Measurements from ENCODE around the gene PRKAG2.

The PRKAG2 gene

DNA sequence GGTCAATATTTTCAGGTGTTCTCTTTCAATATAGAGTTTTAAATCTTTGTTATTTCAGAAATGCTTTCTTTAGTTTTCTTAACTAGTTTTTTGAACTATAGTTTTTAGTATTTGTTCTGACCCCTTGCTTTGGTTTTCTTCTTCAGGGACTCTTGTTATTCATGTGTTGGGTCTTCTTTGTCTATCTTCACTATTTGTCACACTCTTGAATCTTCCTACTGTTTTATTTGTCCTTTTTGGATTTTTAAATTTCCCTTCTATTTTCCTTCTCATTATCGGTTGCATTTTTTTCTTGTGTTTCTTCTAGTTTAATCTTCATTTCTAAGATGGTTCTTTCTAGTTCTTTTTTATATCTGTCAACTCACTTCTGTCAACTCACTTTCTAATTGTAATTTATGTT is 37.1 kb upstream of the PRKAG2 start:
- TF ChIP-seq, protein P1, sequence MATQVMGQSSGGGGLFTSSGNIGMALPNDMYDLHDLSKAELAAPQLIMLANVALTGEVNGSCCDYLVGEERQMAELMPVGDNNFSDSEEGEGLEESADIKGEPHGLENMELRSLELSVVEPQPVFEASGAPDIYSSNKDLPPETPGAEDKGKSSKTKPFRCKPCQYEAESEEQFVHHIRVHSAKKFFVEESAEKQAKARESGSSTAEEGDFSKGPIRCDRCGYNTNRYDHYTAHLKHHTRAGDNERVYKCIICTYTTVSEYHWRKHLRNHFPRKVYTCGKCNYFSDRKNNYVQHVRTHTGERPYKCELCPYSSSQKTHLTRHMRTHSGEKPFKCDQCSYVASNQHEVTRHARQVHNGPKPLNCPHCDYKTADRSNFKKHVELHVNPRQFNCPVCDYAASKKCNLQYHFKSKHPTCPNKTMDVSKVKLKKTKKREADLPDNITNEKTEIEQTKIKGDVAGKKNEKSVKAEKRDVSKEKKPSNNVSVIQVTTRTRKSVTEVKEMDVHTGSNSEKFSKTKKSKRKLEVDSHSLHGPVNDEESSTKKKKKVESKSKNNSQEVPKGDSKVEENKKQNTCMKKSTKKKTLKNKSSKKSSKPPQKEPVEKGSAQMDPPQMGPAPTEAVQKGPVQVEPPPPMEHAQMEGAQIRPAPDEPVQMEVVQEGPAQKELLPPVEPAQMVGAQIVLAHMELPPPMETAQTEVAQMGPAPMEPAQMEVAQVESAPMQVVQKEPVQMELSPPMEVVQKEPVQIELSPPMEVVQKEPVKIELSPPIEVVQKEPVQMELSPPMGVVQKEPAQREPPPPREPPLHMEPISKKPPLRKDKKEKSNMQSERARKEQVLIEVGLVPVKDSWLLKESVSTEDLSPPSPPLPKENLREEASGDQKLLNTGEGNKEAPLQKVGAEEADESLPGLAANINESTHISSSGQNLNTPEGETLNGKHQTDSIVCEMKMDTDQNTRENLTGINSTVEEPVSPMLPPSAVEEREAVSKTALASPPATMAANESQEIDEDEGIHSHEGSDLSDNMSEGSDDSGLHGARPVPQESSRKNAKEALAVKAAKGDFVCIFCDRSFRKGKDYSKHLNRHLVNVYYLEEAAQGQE (IDR thresholded peaks at IDR 0.05; ENCODE audit: low read depth): no peak
- TF ChIP-seq RAD21 (IDR thresholded peaks at IDR 0.05; ENCODE audit: low read depth): no peak
- no peak for TF ChIP-seq TCF12 (IDR thresholded peaks at IDR 0.05; ENCODE audit: low read depth)
- TF ChIP-seq ZBTB7A (IDR thresholded peaks at IDR 0.05; ENCODE audit: low read depth): no peak
- no peak for TF ChIP-seq EGR1 (IDR thresholded peaks at IDR 0.05)
- TF ChIP-seq, protein P2, sequence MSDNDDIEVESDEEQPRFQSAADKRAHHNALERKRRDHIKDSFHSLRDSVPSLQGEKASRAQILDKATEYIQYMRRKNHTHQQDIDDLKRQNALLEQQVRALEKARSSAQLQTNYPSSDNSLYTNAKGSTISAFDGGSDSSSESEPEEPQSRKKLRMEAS (IDR thresholded peaks at IDR 0.05): no peak
- no peak for TF ChIP-seq YY1 (IDR thresholded peaks at IDR 0.05; ENCODE audit: low read depth)
- no peak for TF ChIP-seq EP300 (IDR thresholded peaks at IDR 0.05; ENCODE audit: borderline replicate concordance)
- no peak for TF ChIP-seq CEBPB (IDR thresholded peaks at IDR 0.05)
- no peak for TF ChIP-seq NFIC (IDR thresholded peaks at IDR 0.05)
- TF ChIP-seq FOXM1 (IDR thresholded peaks at IDR 0.05; ENCODE audit: borderline replicate concordance, low read depth): no peak
- TF ChIP-seq TEAD4 (IDR thresholded peaks at IDR 0.05): no peak
- no peak for TF ChIP-seq TAF1 (IDR thresholded peaks at IDR 0.05; ENCODE audit: low read depth)
- TF ChIP-seq, protein P3, sequence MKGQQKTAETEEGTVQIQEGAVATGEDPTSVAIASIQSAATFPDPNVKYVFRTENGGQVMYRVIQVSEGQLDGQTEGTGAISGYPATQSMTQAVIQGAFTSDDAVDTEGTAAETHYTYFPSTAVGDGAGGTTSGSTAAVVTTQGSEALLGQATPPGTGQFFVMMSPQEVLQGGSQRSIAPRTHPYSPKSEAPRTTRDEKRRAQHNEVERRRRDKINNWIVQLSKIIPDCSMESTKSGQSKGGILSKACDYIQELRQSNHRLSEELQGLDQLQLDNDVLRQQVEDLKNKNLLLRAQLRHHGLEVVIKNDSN (IDR thresholded peaks at IDR 0.05): no peak

DNA sequence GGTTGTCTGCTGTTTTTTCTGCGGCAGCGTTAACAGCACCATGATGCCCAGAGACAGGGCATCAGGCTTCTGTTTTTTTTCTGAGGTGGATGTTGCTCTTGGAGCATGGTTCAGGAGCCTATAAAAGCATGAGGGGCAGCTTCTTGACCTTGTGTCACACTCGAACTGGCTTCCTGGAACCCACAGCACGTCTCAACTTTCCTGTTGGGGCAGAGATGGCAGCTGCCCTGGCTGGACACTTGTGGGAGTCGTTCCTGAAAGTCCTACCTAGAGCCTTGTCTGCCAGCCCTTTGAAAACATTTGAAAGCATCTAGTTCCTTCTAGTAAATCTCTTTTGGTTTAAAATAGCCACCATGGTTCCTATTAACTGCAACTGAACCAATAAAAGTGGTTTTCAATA is 28.9 kb upstream of the PRKAG2 start:
- TF ChIP-seq ZBTB7A (IDR thresholded peaks at IDR 0.05; ENCODE audit: low read depth) (no peak), NFIC (IDR thresholded peaks at IDR 0.05) (no peak), TAF1 (IDR thresholded peaks at IDR 0.05; ENCODE audit: low read depth) (no peak), EP300 (IDR thresholded peaks at IDR 0.05; ENCODE audit: borderline replicate concordance) (no peak), CEBPB (IDR thresholded peaks at IDR 0.05) (no peak), RAD21 (IDR thresholded peaks at IDR 0.05; ENCODE audit: low read depth) (no peak)
- TF ChIP-seq, protein P3 (IDR thresholded peaks at IDR 0.05): no peak

DNA sequence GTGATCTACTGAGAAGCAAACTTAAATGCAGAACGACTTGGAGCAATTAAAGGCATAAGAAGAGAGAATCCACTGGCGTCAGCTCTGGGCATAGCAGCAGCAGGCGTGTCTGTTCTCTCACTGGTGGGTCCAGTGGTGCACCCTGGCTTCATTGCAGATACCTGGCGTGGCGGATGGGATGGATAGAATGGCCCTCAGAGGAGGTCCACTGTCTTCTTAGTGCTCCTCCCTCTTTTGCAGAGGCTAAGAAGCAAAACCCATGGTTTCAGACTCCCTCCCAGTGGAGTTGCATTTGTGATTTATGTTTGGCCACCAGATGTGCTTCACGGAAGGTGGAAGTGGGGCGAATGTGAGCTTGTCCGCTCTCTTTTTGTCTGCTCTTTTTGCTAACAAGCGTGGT is 28.4 kb upstream of the PRKAG2 start:
- TF ChIP-seq EP300 (IDR thresholded peaks at IDR 0.05; ENCODE audit: borderline replicate concordance): no peak
- no peak for TF ChIP-seq TAF1 (IDR thresholded peaks at IDR 0.05; ENCODE audit: low read depth)
- no peak for TF ChIP-seq EGR1 (IDR thresholded peaks at IDR 0.05)
- no peak for TF ChIP-seq CREB1 (IDR thresholded peaks at IDR 0.05; ENCODE audit: low read depth)
- TF ChIP-seq, protein P1 (IDR thresholded peaks at IDR 0.05; ENCODE audit: low read depth): no peak
- no peak for TF ChIP-seq TCF12 (IDR thresholded peaks at IDR 0.05; ENCODE audit: low read depth)
- no peak for TF ChIP-seq ZBTB7A (IDR thresholded peaks at IDR 0.05; ENCODE audit: low read depth)
- TF ChIP-seq YY1 (IDR thresholded peaks at IDR 0.05; ENCODE audit: low read depth): no peak
- no peak for TF ChIP-seq RAD21 (IDR thresholded peaks at IDR 0.05; ENCODE audit: low read depth)
- TF ChIP-seq, protein P3 (IDR thresholded peaks at IDR 0.05): no peak
- TF ChIP-seq TEAD4 (IDR thresholded peaks at IDR 0.05): no peak
- no peak for TF ChIP-seq CEBPB (IDR thresholded peaks at IDR 0.05)
- no peak for TF ChIP-seq NFIC (IDR thresholded peaks at IDR 0.05)
- TF ChIP-seq, protein P2 (IDR thresholded peaks at IDR 0.05): no peak
- TF ChIP-seq FOXM1 (IDR thresholded peaks at IDR 0.05; ENCODE audit: borderline replicate concordance, low read depth): no peak

DNA sequence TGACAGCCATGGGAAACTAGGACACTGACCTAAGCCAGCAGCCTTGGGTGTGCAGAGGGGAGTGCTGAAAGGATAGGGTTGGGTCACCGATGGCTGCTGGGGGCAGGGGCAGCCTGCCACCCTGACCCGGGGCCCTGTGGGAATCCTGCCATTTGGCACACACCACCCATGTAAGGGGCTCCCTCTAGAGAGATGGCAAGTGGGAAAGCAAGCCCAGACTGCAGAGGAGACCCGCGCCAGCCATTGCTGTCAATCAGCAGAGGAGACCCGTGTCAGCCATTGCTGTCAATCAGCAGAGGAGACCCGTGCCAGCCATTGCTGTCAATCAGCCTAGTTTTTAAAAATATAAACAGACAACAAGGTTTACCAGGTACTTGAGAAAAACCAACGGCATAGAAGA is 27.4 kb upstream of the PRKAG2 start:
- no peak for TF ChIP-seq RAD21 (IDR thresholded peaks at IDR 0.05; ENCODE audit: low read depth)
- TF ChIP-seq CREB1 (IDR thresholded peaks at IDR 0.05; ENCODE audit: low read depth): no peak
- TF ChIP-seq CEBPB (IDR thresholded peaks at IDR 0.05): no peak
- no peak for TF ChIP-seq NFIC (IDR thresholded peaks at IDR 0.05)
- TF ChIP-seq TCF12 (IDR thresholded peaks at IDR 0.05; ENCODE audit: low read depth): no peak
- no peak for TF ChIP-seq TAF1 (IDR thresholded peaks at IDR 0.05; ENCODE audit: low read depth)
- no peak for TF ChIP-seq TEAD4 (IDR thresholded peaks at IDR 0.05)
- TF ChIP-seq, protein P1 (IDR thresholded peaks at IDR 0.05; ENCODE audit: low read depth): no peak
- no peak for TF ChIP-seq ZBTB7A (IDR thresholded peaks at IDR 0.05; ENCODE audit: low read depth)
- TF ChIP-seq EP300 (IDR thresholded peaks at IDR 0.05; ENCODE audit: borderline replicate concordance): no peak
- TF ChIP-seq EGR1 (IDR thresholded peaks at IDR 0.05): no peak
- TF ChIP-seq, protein P3 (IDR thresholded peaks at IDR 0.05): no peak
- TF ChIP-seq YY1 (IDR thresholded peaks at IDR 0.05; ENCODE audit: low read depth): no peak
- TF ChIP-seq FOXM1 (IDR thresholded peaks at IDR 0.05; ENCODE audit: borderline replicate concordance, low read depth): no peak
